ENCODE data around the gene SIK3. TPM values are rescaled to one million over a fixed set of nuclear protein-coding genes. Genes with fewer than 3 reads are reported as not detected.

SIK3 gene
- total RNA-seq, 1 donor from 2014 or later, result 24.4 TPM

GRCh38 chr11:116825434-116825833 lies 272.8 kb downstream of the SIK3 start:
- H3K36me3 Mint-ChIP-seq, result no peaks in the 10 kb centered on the region
- H3K9ac ChIP-seq, result no peak overlapping the region

GRCh38 chr11:116823031-116823843 lies 275.0 kb downstream of the SIK3 start, which contains the start of gene APOA4:
APOA4 (minus strand) TSS chr11:116823304; CDS start chr11:116823191, 113 bp downstream.
- Mint-ChIP-seq H3K27ac (no peak within 1 kb of the TSS), H3K4me3 (no peak within 1 kb of the TSS), H3K4me1 (peaks cover 10% of the 10 kb centered on the region), H3K27me3 (ENCODE audit: insufficient read depth, low read depth) (peaks cover 2% of the 10 kb centered on the region), H3K36me3 (no peaks in the 10 kb centered on the region), H3K9me3 (no peaks in the 10 kb centered on the region)
- Histone ChIP-seq H3K27me3 (no peaks in the 10 kb centered on the region), H4K20me1 (ENCODE audit: low read depth) (no peaks in the 10 kb centered on the region), H3K36me3 (no peaks in the 10 kb centered on the region), H3K4me2 (peak within 1 kb of the TSS; percentile 23), H3K4me3 (no peak within 1 kb of the TSS), H3K27ac (no peak within 1 kb of the TSS), H3K79me2 (ENCODE audit: low read depth) (no peaks in the 10 kb centered on the region), H3K9ac (no peak within 1 kb of the TSS), H3K4me1 (peaks cover 5% of the 10 kb centered on the region), H3K9me3 (ENCODE audit: low read depth) (no peaks in the 10 kb centered on the region), H3F3A (ENCODE audit: low read depth) (no peaks in the 10 kb centered on the region), H2AFZ (replicated peaks) (no peak within 1 kb of the TSS)
- TF ChIP-seq, protein P1, sequence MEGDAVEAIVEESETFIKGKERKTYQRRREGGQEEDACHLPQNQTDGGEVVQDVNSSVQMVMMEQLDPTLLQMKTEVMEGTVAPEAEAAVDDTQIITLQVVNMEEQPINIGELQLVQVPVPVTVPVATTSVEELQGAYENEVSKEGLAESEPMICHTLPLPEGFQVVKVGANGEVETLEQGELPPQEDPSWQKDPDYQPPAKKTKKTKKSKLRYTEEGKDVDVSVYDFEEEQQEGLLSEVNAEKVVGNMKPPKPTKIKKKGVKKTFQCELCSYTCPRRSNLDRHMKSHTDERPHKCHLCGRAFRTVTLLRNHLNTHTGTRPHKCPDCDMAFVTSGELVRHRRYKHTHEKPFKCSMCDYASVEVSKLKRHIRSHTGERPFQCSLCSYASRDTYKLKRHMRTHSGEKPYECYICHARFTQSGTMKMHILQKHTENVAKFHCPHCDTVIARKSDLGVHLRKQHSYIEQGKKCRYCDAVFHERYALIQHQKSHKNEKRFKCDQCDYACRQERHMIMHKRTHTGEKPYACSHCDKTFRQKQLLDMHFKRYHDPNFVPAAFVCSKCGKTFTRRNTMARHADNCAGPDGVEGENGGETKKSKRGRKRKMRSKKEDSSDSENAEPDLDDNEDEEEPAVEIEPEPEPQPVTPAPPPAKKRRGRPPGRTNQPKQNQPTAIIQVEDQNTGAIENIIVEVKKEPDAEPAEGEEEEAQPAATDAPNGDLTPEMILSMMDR (IDR thresholded peaks at IDR 0.05), result no peak
- no peak for TF ChIP-seq EZH2phosphoT487 (IDR thresholded peaks at IDR 0.05)
- DNase-seq (ENCODE audit: low spot score), result no peak

More at GRCh38 chr11:116825434-116825833, 272.8 kb downstream of the SIK3 start:
- Histone ChIP-seq H2AFZ (replicated peaks) (no peak overlapping the region), H3K4me2 (no peak overlapping the region), H3F3A (ENCODE audit: low read depth) (no peaks in the 10 kb centered on the region), H3K27ac (no peak overlapping the region), H3K4me1 (peaks cover 15% of the 10 kb centered on the region), H3K9me3 (ENCODE audit: low read depth) (no peaks in the 10 kb centered on the region), H3K4me3 (no peak overlapping the region), H3K27me3 (no peaks in the 10 kb centered on the region), H3K36me3 (no peaks in the 10 kb centered on the region), H4K20me1 (ENCODE audit: low read depth) (no peaks in the 10 kb centered on the region), H3K79me2 (ENCODE audit: low read depth) (no peaks in the 10 kb centered on the region)
- TF ChIP-seq, protein P1 (IDR thresholded peaks at IDR 0.05), result no peak
- TF ChIP-seq EZH2phosphoT487 (IDR thresholded peaks at IDR 0.05), result no peak
- no peak for TF ChIP-seq EZH2 (IDR thresholded peaks at IDR 0.05)
- peaks cover 10% of the 10 kb centered on the region for H3K4me1 Mint-ChIP-seq
- DNase-seq (ENCODE audit: low spot score), result no peak
- H3K9me3 Mint-ChIP-seq, result no peaks in the 10 kb centered on the region
- peaks cover 2% of the 10 kb centered on the region for H3K27me3 Mint-ChIP-seq (ENCODE audit: insufficient read depth, low read depth)
- no peak overlapping the region for H3K4me3 Mint-ChIP-seq
- H3K27ac Mint-ChIP-seq, result no peak overlapping the region

DNA sequence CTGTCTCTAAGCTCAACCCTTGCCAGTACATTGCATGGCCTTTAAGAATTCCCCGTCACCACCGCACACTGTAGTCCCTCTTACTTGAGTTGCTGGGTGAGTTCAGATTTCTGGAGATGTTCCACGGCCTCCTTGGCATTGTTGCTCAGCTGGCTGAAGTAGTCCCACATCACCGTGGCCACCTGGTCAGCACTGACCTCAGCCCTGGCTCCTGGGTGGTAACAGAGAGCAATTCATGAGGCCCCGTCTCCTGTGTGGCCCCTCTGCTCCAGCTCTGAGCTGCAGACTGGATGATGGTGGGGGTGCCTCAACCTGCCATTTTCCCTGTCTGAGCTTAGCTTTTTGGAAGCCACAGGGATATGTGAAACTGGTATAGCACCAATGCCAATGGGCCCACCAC lies 275.7 kb downstream of the SIK3 start:
- no peak for TF ChIP-seq EZH2 (IDR thresholded peaks at IDR 0.05)
- TF ChIP-seq, protein P1 (IDR thresholded peaks at IDR 0.05), result no peak
- no peak for TF ChIP-seq EZH2phosphoT487 (IDR thresholded peaks at IDR 0.05)
- Histone ChIP-seq H2AFZ (replicated peaks) (no peak overlapping the region), H3K4me1 (peaks cover 5% of the 10 kb centered on the region), H4K20me1 (ENCODE audit: low read depth) (no peaks in the 10 kb centered on the region), H3K9me3 (ENCODE audit: low read depth) (no peaks in the 10 kb centered on the region), H3K27me3 (no peaks in the 10 kb centered on the region), H3K4me3 (no peak overlapping the region), H3F3A (ENCODE audit: low read depth) (peaks cover 3% of the 10 kb centered on the region), H3K27ac (no peak overlapping the region), H3K79me2 (ENCODE audit: low read depth) (no peaks in the 10 kb centered on the region), H3K36me3 (no peaks in the 10 kb centered on the region), H3K4me2 (no peak overlapping the region), H3K9ac (no peak overlapping the region)
- Mint-ChIP-seq H3K9me3 (no peaks in the 10 kb centered on the region), H3K27ac (no peak overlapping the region), H3K36me3 (no peaks in the 10 kb centered on the region), H3K27me3 (ENCODE audit: insufficient read depth, low read depth) (peaks cover 2% of the 10 kb centered on the region), H3K4me3 (no peak overlapping the region), H3K4me1 (peaks cover 10% of the 10 kb centered on the region)
- DNase-seq (ENCODE audit: low spot score), result no peak

All from neural progenitor cell (in vitro differentiated cells).